ENCODE results near the gene C12orf57. TPM values are rescaled to one million over a fixed set of nuclear protein-coding genes. Genes with fewer than 3 reads are reported as not detected.

The C12orf57 gene
- total and polyA plus RNA-seq, 9 of the 15 experiments (the other 6 are each of a cell fraction or from before 2014, with no cell fraction given) = 26.7 to 191 (median 107) TPM

GRCh38 chr12:6937481-6938352, 6.1 kb upstream of the C12orf57 start (continued):
- TF ChIP-seq ATF6 (CRISPR knock-in tag; IDR thresholded peaks at IDR 0.05) = 0 out of 2 replicates have a peak, but pooled peaks have one; percentile 43
- no peak; the same call in 1 of the 2 replicates for TF ChIP-seq FOXJ2 (tag; IDR thresholded peaks at IDR 0.05)
- no peak for TF ChIP-seq EWSR1 (IDR thresholded peaks at IDR 0.05; ENCODE audit: borderline replicate concordance, low read depth, partially characterized antibody)
- TF ChIP-seq CCNT2 (IDR thresholded peaks at IDR 0.05; ENCODE audit: borderline replicate concordance, extremely low read depth, insufficient read length, low read depth, low read length) = peak; percentile 57
- peak; percentile 82 for TF ChIP-seq SP1 (CRISPR knock-in tag; IDR thresholded peaks at IDR 0.05)
- TF ChIP-seq TCF7L2 (IDR thresholded peaks at IDR 0.05; ENCODE audit: low read depth, low read length) = no peak
- peak; percentile 91 for TF ChIP-seq RB1 (IDR thresholded peaks at IDR 0.05; ENCODE audit: low read depth)
- TF ChIP-seq MECOM (CRISPR knock-in tag; IDR thresholded peaks at IDR 0.05) = no peak
- no peak for TF ChIP-seq ZNF232 (CRISPR knock-in tag; IDR thresholded peaks at IDR 0.05)
- TF ChIP-seq FOXK2 (conservative IDR thresholded peaks at IDR 0.05 in 1 of 2, IDR thresholded peaks at IDR 0.05 in 1 of 2; ENCODE audit: low read depth in 2 of 2) = peak; percentile 29 to 74; a peak in 3 of 4 replicates
- 0 out of 2 replicates have a peak, but pooled peaks have one; percentile 40 for TF ChIP-seq SMAD4 (CRISPR knock-in tag; conservative IDR thresholded peaks at IDR 0.05)
- TF ChIP-seq RBM25 (IDR thresholded peaks at IDR 0.05; ENCODE audit: low read depth, low read length, severe bottlenecking) = peak; percentile 39
- TF ChIP-seq ZMIZ1 (IDR thresholded peaks at IDR 0.05; ENCODE audit: low read depth in 2 of 2, low read length in 2 of 2) = no peak
- peak; percentile 84 for TF ChIP-seq ZBTB12 (CRISPR knock-in tag; IDR thresholded peaks at IDR 0.05)
- TF ChIP-seq MCM7 (IDR thresholded peaks at IDR 0.05) = no peak
- 0 out of 2 replicates have a peak, but pooled peaks have one; percentile 55 for TF ChIP-seq E2F4 (CRISPR knock-in tag; IDR thresholded peaks at IDR 0.05; ENCODE audit: low read depth)
- TF ChIP-seq POLR2G (IDR thresholded peaks at IDR 0.05; ENCODE audit: low read depth, low read length) = peak; percentile 87
